Stimulated activated CD4-positive, alpha-beta T cell treated with anti-CD3 and anti-CD28 coated beads, TNF-alpha, amount 100 ng/mL, for 48 hours (primary cell): ENCODE data around the gene CHD6.

ENCODE experiments used
- DNase-seq, 3 donors: peaks; one replicate each; pipeline ENCODE4 v3.0.0-alpha.2; 2020; ENCODE audit warnings: low read depth in 3 of 3

The CHD6 gene, protein sequence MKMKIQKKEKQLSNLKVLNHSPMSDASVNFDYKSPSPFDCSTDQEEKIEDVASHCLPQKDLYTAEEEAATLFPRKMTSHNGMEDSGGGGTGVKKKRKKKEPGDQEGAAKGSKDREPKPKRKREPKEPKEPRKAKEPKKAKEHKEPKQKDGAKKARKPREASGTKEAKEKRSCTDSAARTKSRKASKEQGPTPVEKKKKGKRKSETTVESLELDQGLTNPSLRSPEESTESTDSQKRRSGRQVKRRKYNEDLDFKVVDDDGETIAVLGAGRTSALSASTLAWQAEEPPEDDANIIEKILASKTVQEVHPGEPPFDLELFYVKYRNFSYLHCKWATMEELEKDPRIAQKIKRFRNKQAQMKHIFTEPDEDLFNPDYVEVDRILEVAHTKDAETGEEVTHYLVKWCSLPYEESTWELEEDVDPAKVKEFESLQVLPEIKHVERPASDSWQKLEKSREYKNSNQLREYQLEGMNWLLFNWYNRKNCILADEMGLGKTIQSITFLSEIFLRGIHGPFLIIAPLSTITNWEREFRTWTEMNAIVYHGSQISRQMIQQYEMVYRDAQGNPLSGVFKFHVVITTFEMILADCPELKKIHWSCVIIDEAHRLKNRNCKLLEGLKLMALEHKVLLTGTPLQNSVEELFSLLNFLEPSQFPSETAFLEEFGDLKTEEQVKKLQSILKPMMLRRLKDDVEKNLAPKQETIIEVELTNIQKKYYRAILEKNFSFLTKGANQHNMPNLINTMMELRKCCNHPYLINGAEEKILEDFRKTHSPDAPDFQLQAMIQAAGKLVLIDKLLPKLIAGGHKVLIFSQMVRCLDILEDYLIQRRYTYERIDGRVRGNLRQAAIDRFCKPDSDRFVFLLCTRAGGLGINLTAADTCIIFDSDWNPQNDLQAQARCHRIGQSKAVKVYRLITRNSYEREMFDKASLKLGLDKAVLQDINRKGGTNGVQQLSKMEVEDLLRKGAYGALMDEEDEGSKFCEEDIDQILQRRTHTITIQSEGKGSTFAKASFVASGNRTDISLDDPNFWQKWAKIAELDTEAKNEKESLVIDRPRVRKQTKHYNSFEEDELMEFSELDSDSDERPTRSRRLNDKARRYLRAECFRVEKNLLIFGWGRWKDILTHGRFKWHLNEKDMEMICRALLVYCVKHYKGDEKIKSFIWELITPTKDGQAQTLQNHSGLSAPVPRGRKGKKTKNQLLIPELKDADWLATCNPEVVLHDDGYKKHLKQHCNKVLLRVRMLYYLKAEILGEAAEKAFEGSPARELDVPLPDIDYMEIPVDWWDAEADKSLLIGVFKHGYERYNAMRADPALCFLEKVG (N-terminal part only)

DNA sequence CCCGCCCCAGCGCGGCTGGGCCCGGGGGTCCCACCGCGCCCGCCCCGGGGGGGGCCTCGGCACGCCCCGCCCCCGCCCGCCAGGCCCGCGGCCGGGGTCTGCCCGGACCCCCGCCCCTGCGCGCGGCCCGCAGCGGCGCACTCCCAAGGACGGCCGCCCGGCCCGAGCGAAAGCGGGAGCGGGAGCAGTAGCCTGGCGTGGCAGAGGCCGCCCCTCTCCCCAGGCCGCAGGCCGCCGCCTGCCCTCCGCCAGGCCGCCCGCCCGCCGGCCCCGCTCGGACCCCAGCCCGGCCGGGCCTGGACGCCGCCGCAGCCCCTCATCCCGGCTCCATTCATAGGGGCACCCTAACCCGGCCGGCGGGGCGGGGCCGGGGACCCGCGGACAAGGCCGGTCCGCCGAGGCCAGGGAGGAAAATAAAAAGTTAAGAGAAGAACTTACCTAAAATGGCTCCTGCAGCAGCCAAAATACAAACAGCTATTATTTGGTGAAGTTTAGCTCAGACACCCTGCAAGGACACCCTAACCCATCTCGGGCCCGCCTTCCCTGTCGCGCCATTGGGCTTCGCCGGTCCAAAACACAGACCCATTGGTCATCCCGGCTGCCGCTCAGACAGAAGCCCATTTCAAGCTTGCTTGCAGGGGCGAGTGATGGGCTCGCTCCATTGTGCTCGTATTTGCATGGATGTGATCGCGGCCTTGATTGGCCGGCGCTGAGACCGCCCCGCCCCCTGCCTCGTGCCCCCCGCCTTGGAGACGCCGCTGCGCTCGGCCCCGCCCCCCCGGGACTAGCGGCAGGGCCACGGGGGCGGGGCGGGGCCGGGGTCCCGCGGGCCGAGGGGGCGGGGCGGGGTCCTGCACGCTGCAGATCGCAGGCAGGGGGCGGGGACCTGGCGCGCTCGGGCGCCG is at the start of gene CHD6:
Gene CHD6, minus strand, starts transcription at position 476 of the 905 bp plus-strand sequence. CDS start 67,040 bp downstream, outside the sequence.
- peak; percentile 98 to 99 (median 98) for DNase-seq

DNA sequence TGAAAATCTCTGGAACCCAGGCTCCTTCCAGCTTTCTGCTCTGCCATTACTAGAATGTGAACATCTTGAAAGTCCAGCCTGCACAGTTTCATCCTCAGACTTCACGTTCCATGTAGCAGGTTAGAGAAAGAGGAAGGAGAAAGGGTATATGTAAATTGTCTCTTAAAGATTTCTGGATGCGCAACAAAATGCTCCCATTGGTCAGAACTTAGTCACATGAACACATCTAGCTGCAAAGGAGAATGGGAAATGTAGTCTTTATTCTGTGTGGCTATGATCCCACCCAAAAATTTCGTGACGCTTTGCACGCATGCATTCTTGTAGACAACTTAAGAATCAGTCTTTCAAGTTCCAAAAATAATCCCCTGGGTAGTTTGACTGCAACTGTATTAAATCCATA is 46.4 kb upstream of the CHD6 start:
- DNase-seq, result no peak

DNA sequence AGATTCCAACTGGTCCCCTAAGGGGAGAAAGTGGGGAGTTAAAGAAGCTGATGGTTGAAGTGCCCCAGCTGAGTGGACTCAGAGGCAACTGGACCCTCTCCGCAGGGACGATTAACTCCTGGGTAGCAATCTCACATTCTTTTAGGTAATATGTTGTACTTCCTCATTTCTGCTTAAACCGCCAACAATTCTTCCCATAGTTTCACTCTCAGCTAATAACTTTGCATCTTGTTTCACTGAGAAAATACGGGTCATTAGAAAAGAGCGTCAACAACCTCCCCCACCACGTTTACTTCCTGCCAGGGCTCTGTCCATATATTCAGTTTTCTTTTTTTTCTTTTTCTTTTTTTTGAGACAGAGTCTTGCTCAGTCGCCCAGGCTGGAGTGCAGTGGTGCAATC is 39.5 kb upstream of the CHD6 start:
- DNase-seq, result no peak

DNA sequence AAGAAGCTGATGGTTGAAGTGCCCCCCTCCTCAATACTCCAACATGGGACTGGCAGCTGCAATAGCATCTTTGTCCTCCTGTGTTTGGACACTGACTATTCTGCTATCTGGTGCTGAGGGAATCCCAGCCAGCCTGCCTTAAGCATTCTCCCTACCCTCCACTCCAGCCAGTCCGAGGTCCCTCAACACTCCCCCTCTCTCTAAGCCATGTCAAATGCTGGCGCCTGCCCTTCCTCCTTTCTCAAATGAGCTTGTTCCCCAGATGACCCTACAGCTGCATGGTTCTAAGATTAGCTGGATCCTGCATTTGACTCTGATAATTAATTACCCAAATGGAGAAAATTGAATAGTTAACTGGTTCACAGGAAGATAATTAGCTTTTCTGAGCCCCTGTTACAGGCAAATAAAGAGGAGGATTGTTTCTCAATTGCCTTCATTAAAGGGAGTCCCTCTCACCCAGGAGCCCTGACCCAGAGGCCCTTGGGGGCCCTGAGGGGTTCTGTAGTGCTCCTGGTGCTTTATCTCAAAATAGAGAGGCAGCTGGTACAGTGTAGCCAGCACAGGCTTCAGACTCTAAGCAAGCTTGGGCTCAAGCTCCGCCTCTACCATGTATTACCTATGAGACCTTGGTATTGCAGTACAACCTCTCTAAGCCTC is 37.9 kb upstream of the CHD6 start:
- no peak for DNase-seq

DNA sequence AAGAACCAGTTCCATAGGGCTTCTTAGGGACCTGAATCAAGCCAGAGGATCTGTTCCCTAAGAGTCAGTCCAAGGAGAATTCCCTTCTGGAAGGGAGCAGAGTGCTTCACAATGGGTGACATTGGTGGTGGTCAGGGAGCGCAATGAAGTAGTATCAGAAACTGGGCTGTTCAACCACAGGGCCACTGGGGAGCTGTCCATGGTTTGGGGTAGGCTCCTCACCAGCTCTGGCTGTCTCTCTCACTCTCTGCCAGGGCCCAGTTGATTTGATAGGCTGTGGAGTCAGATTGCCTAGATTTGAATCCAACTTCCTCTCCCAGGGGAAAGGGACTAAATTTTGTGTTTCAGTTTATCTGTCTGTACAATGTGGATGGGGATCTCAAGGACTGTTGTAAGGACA is 36.7 kb upstream of the CHD6 start:
- no peak for DNase-seq

DNA sequence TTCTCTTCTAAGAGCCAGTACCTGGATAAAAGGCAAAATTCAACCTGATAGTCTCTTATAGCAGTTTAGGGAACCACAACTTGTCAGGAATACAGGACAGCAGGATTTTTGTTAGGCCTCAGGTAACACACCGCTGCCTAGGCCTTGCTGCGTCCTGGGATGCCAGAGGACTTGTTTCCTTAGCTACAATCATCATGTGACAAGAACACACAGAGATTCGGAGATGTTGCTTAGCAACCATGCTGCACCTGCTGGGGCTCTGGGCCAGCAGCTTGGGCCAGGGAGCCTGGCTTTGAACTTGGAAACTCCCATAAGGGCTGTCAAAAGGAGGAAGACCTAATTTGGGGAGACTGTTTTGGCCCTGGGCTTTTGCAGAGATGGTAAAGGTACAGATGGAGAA is 36.1 kb upstream of the CHD6 start:
- no peak for DNase-seq

DNA sequence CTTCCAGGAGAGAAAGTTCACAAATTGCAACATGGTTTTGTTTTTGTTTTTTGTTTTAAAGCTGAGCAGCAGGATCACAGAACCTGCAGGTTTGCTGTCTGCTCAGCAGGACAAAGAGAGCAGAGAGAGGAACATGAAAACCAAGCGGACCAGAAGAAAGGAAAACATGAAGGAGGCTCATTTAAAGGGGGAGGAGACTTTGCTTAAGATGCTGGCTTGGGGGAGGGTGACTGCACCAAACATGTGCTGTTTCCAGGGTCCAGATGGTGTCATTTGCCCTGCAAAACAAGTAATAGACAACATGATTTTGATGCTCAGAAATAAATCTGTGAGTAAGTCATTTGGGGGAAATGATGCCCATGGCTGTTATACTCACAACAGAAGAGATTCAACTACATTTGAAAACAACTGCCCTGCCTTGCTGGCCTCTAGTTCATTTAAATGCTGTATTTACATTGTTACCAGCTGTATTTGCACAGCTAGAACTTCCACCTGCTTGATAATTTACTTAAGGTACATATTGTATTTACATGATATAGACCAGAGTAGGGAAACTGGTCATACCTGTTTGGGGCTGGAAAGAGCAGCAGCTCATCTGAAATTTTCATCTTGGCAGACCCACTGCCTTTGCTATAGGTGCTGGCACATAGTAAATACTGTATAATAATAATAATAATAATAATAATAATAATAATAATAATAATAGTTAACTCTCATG is 32.2 kb upstream of the CHD6 start:
- DNase-seq, result no peak

DNA sequence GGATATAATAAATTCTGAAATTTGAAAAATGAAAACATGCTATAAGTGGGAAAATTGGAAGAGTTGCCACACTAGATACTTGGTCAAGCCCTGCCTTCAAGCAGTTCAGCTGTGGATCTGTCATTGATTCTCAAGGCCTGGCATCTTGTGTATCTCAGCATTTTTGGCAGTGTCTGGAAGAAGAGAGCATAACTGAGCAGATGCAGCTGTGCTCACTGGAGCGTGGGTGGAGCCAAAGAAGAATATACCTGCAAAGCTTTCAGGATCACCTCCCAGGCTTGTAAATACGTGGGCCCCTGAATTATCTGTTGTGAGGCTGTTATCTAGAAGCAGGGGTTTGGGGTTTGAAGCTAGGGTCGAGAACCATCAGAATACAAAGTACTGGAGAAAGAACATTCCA is 31.3 kb upstream of the CHD6 start:
- DNase-seq, result no peak

DNA sequence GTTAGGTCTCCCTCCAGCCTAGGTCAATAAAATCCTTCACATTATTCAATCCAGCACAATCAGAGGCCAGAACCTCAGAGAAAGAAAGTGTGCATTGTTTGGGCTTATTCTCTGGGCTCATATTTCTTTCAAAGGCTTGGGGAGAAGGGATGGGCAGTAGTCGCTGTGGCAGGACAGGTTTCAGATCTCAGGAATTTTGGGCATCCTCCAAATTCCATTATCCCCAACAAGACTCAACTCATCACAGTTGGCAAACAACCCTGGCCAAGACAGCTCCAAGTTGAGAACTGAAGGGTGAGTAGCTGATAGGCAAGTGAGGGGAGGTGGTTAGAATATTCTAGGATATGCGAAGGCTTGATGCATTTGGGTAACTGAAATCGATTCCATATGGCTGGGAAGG is 27.2 kb upstream of the CHD6 start:
- DNase-seq, result no peak

DNA sequence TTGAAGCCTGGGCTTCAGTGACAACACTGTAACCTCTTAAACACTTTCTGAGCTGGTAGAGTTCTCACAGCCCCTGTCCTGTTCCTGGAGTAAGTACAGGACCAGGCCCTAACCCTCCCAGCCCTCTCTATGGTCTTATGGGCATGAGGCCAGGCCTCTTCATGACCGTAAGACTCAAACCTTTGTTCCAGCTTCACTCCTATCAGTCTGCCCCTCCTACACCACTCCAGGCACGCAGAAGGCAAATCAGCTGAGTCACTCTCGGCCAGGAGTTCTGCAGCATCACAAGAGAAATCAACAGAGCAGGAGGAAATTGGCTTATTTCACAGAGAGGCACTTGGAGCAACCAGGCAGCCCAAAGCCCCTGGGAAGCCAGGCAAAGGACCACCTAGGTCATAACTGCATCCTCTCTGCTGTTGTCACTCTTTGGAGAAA is 25.3 kb upstream of the CHD6 start:
- no peak for DNase-seq

DNA sequence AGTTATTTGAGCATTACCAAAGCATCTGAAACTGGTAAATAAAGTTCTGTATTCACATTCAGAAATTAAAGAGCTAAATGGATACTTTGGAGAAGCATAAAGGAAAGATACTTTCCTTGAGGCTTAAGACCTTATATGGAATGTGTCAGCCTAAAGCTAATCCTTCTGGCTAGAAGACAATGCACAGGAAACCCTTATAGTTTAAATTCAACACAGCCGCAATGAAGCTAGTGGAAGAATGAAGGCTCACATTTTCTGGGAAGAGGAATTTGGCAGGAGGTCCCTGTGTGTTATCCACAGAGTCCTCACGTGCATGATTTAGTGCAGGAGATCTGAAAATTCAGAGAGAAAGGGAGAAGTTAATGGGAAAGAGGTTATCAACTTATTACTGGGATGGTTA is 21.5 kb upstream of the CHD6 start:
- no peak for DNase-seq

DNA sequence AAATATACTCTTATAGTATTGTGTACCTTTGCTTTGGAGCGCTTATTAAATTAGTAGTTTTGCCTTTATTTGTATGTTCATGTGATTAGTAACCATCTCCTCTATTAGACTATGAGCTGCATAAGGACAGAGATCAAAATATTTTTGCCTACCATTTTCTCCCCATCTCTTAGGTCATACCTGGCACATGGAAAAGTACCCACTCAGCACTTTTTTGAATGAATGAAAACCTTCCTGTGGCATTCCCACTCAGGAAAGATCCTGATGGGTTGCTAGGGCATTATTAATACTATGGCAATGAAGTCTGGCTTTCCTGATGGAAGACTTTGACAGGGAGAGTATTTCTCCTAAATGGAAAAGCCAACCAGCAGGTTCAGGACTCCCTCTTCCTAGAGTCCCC is 20.3 kb upstream of the CHD6 start:
- no peak for DNase-seq

DNA sequence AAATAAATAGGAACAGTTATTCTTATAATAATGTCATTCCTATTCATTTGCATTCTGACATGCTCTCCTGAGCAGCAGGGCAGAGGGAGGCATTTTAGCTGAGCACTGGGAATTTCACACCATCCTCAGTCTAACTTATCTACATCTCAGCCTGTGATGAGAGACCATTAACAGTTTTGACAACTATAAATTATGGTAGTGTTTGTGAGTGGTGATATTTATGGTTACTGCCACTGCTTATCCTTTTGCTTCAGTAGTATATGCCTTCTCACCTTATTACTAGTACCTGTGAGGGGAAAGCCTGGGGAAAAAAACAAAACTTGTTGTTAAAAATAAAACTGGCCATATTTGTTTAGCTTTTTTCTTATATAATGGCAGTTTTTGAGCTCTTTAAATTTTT is 17.0 kb upstream of the CHD6 start:
- DNase-seq, result no peak

DNA sequence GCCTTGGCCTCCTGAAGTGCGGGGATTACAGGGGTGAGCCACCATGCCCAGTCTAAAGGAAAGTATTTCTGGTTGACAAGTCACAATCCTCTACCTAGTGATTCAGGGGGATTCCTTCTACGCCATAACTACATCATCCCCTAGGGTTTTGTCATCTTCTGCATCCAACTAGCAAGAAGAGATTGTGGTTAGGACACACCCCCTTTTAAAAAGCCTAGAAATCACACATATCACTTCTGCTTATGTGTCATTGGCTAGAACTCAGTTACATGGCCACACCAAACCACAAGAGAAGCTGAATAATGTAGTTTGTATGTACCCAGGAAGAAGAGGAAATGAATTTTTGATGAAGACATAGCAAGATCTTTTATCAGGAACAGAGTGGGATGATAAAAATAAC is 14.7 kb upstream of the CHD6 start:
- no peak for DNase-seq

DNA sequence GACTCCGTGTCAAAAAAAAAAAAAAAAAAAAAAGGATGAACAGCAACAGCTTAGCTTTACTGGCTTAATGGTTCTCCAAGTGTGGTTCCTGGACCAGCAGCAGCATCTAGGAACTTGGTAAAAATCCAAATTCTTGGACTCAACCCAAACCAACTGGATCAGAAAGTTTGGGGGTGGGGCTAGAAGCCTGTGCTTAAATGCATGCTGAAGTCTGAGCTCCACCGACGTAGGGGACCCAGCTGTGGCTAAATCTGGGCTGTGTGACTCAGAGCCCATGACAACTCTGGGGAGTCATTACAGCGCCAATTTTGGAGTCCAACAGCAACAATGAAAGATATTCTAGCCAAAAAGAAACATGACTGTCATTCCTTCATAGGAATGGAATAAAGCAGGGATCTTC is 13.6 kb upstream of the CHD6 start:
- no peak for DNase-seq

DNA sequence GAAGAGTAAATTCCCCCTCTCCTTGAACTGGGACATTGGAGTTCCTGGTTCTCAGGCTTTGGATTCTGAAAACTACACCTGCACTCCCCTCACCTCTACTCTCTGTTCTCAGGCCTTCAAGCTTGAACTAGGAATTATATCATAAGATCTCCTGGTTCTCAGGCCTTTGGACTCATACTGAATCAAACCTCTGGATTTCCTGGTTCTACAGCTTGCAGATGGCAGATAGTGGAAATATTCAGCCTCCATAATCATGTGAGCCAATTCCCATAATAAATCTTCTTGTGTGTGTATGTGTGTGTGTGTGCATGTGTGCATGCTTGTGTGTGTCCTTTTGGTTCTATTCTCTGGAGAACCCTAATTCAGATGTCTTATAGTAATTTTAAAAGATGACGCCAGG is 12.7 kb upstream of the CHD6 start:
- DNase-seq, result no peak

DNA sequence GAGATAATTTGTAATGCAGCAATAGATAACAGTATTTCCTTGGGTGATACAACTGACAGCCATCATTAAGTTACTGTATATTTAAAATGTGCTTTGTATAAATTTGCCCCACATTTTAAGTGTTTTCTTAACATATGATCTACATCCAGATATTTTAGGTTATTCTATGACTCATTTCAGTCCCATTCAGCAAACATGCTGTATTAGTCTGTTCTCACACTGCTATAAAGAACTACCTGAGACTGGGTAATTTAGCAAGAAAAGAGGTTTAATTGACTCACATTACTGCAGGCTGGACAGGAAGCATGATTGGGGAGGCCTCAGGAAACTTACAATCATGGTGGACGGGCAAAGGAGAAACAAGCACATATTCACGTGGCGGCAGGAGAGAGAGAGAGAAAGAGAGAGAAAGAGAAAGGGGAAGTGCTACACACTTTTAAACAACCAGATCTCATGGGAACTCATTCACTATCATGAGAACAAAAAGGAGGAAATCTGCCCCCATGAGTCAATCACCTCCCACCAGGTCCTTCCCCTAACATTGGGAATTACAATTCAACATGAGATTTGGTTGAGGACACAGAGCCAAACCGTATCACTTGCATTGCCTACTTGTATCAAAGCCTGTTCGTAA is 9.6 kb upstream of the CHD6 start:
- no peak for DNase-seq

DNA sequence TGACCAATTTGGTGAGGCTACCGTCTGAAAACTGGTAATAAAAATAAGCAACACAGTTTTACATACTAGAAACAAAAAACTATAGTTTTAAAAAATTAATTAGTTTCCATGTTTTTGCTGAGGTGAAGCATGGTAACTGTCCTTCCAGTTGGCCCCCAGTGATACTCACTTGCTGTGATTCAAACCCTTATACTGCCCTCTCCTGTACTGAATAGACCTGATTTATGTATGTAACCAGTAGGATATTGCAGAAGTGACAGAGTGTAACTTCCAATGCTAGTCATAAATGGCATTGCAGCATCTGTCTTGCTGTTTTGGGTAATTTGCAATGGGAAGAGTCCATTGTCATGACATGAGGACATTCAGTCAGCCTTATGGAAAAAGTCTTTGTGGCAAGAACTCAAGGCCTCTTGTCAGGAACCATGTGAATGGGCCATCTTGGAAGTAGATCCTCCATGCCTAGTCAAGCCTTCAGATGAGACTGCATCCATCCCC is 8.9 kb upstream of the CHD6 start:
- DNase-seq, result no peak
